HEK293T (cell line): ENCODE results near the gene ACVR1.

ENCODE experiments used
- BHLHE40 ChIP-seq: fragments of 450-650 bp; IDR thresholded peaks from 2 replicates; pipeline ENCODE4 v1.6.1; 2016; ENCODE audit warnings: mild to moderate bottlenecking, moderate library complexity, borderline replicate concordance
- CTBP1 ChIP-seq: fragments of 450-650 bp; IDR thresholded peaks from 2 replicates; pipeline ENCODE4 v1.6.1; 2016; ENCODE audit warnings: borderline replicate concordance
- ELF4 ChIP-seq: fragments of 450-650 bp; IDR thresholded peaks from 2 replicates; pipeline ENCODE4 v1.6.1; 2017; ENCODE audit warnings: antibody characterized with exemption
- FOXA1 ChIP-seq: fragments of 450-650 bp; IDR thresholded peaks from 2 replicates; pipeline ENCODE4 v1.6.1; 2016; ENCODE audit warnings: mild to moderate bottlenecking
- HDGF ChIP-seq: fragments of 450-650 bp; IDR thresholded peaks from 2 replicates; pipeline ENCODE4 v1.6.1; 2017; ENCODE audit warnings: antibody characterized with exemption, borderline replicate concordance
- NFRKB ChIP-seq: fragments of 450-650 bp; IDR thresholded peaks from 2 replicates; pipeline ENCODE4 v1.6.1; 2016; ENCODE audit warnings: mild to moderate bottlenecking, moderate library complexity
- SP1 ChIP-seq: fragments of 450-650 bp; IDR thresholded peaks from 2 replicates; pipeline ENCODE4 v1.6.1; 2017
- TARDBP ChIP-seq: fragments of 450-650 bp; IDR thresholded peaks from 2 replicates; pipeline ENCODE4 v1.6.1; 2016
- TF ChIP-seq, protein P1 (sequence below): fragments of 450-650 bp; IDR thresholded peaks from 2 replicates; pipeline ENCODE4 v1.6.1; 2016

DNA sequence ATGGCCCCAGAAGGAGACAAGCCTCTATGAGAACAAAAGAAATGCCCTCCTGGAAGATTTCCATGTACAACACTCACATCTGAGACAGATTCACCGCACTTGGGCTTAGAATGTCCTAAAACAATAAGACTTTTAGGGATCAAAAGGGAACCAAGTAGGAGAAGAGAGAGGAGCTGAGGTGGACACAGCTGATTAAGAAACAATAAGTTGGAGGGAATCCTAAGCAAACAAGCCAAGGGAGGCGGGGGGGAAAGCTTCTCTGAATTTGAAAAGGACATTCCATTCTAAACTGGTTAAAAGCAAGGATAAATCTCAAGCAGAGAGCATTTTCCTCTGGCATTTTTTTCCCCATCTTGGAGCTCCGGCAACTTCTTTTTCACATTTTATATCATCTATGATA, 9.9 kb downstream of the ACVR1 start:
- TF ChIP-seq CTBP1, result no peak
- no peak for TF ChIP-seq SP1
- TF ChIP-seq, protein P1, sequence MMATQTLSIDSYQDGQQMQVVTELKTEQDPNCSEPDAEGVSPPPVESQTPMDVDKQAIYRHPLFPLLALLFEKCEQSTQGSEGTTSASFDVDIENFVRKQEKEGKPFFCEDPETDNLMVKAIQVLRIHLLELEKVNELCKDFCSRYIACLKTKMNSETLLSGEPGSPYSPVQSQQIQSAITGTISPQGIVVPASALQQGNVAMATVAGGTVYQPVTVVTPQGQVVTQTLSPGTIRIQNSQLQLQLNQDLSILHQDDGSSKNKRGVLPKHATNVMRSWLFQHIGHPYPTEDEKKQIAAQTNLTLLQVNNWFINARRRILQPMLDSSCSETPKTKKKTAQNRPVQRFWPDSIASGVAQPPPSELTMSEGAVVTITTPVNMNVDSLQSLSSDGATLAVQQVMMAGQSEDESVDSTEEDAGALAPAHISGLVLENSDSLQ, result no peak
- TF ChIP-seq BHLHE40, result no peak
- no peak for TF ChIP-seq NFRKB
- TF ChIP-seq FOXA1, result no peak
- no peak for TF ChIP-seq ELF4
- no peak for TF ChIP-seq HDGF
- no peak for TF ChIP-seq TARDBP
